ENCODE data around the gene PALD1.
A peak's percentile ranks its signal among the peaks of the same experiment; 100 is the strongest.

The PALD1 gene

DNA sequence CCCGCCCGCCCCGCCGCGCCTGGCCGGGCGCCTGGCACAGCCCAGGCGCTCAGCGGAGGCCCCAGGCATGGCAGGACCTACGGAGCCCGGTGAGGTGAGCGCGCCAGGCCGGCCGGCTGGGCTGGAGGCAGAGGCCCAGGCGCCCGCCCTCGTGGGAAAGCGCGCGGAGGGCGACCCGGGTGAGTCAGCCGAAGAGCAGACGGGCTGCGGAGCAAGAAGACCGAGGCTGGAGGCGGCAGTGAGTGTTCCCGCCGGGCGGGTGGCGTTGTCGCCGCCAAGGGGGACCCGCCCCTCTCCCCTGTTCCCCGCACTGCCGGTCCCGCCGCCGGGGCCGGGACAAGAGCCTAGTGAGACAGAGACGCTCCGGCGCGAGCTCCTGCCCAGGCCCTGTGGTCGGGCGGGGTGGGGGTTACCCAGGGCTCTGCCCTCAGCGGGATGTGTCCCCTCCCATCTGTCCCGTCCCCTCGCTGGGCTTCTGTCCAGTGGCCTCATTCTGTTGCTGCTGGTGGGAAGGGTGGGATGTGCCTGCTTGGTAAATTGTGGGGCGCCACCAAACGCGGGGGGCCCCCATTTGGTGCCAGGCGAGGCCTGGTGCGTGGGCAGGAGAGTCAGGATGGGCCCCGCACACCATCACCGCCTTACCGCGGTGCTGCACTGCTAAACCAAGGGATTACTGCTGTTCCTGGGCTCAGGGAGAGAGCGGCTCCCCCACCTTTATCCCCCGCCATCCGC, 20.1 kb upstream of the PALD1 start:
- peak; percentile 48 for DNase-seq

DNA sequence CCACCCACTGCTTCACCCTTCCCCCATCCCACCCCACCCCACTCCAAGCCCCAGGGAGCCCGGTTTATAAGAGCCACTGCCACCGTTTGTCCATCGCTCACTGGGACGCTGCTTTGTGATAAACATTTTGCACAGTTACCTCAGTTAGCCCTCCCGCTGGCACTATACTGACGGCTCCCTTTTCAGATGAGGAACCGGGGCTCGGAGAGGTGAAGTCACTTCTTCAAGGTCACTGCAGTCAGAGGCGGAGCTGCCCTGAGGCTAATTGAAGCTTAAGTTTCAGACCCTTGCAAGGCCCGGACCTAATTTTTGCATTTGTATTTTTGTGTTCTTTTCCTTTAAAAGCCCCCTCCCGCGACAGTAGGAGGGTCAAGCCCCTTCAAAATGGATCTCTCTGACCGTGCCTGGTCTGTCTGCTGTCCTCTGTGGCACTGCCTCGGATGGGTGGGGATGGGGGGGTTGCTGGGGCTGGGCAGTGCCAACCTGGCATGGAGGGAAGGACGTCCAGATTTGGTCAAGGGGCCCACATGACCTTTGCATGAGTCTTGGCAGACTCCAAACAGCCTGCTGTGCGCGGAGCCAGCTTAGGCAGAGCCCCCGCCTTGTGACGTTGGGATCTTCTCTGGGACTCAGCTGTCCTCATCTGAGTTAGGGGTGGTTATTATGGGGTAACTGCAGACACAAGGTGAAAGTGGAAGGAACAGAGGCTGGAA, 19.4 kb upstream of the PALD1 start:
- DNase-seq, result no peak

DNA sequence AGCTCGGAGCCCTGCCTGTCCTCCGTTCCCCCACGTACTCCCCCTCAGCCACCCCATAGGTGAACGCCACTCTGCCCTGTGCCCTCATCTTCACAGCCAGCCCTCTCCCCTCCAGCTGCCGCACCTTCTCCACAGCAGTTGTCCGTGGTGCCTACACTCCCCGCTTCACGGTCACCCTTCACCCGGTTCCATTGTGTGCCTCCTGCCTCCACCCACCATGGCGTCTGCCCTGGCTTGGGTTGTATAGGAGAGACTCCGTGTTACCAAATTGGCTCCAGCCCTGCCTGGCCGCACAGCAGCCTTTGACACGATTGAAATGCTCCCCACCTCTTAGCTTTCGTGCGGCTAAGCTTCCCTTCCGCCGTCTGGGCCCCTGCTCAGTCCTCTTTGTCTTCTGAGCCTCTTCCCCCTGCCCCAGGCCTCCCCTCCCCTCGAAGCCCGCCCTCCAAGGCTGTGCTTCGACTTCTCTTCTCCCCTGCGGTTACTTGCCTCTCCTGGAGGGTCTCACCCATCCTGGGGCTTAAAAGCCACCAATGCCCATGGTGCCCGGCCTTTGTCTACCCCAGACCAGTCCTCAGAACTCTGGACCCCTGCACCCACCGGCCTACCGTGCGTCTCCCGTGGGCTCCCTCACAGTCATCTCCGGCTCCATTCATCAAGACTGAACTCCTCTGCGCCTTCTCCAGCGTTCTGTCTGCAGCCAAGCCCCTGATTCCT, 18.6 kb upstream of the PALD1 start:
- no peak for DNase-seq

DNA sequence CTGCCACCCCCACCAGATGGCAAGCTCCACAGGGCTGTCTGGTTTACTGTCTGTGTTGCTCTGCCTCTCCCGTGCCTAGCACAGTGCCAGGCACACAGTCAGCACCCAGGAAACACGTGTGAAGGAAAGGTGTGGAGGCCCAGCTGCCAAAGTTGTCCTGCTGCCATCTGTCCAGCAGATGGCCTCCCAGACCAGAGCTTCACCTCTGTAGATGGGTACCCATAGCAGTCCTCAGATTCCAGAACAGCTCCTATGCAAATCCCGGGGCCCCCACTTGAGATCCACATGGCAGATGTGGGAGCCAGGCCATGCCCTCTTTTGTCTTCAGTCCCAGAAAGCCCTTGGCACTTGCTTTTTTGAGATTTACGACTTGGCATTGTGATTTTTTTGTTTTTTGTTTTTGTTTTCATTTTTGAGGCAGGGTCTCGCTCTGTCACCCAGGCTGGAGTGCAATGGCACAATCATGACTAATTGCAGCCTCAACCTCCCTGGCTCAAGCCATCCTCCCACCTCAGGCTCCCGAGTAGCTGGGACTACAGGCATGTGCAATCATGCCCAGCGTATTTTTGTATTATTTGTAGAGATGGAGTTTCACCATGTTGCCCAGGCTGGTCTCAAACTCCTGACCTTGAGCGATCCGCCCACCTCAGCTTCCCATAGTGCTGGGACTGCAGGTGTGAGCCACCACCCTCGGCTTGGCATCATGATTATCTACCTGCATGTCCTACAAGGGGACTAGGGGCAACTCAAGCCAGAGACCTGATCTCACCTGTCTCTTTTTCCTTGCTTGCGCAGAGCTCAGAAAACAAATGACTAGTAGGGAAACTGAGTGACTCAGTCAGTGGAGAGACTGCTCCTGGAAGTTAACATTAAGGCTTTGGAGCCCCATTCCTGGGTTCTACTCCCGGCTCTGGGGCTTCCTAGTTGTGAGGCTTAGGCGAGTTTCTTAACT, 16.9 kb upstream of the PALD1 start:
- DNase-seq, result peak; percentile 56

DNA sequence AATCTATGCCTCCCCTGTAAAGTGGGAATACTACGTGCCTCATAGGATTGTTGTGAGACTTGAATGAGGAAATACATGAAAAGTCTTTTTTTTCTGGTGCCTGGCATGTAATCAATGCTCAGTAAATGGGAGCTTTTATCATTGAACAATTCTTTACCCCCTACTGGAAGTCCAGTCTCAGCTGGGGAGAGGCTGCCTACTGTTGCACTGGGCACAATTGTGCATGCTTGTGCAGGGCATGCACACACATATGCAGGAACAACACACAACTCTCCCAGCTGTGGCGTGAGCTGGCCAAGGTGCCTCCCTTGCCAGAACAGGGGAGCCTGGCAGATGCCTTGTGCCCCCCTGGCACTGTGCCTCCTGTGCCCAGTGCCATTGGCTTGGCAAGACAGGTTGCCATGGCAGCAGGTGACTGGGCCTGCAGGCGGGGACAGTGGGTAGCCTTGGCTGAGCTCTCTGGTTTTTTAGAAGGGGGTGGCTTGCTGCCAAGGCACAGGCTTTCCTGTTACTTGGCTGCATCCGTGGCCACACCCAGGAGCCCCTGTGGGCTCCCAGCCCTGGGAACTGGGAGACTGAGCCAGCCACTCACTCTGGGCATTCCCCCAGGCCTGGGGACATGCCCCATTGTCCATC, 16.1 kb upstream of the PALD1 start:
- DNase-seq, result no peak

DNA sequence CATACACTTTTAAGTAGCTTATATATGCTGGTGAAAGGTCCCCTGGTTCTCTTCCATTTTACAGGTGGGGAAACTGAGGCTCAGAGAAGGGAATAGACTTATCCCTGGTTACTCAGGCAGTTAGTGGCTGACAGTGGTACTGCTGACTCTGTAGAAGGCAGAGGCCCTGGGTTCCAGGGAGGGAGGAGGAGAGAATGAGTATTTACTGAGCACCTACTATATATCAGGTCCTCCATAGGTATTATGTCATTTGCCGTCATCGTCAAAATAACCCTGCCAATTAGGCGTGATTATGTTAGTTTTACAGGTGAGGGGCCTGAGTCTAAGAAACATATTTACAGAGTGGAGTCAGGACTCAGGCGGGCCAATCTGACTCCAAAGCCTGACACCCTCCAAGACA, 13.3 kb upstream of the PALD1 start:
- no peak for DNase-seq

DNA sequence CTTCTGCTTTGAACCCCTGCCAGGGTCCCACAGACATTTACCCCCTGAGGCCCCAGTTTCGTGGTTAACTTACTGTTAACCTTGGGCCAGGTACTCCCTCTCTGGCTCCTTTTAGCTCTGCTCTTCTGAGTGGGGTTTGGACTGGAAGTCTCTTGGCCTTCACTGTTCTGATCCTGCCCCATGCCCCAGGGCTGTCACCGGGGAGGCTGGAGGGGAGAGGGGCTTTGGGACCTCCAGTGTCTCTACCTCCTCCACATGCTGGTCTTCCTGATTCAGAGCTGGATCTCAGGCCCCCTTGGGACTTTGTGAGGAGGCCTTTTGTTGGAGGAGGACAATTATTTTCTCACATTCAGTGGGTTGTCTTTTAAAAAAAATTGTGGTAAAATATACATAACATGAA, 12.7 kb upstream of the PALD1 start:
- no peak for DNase-seq

DNA sequence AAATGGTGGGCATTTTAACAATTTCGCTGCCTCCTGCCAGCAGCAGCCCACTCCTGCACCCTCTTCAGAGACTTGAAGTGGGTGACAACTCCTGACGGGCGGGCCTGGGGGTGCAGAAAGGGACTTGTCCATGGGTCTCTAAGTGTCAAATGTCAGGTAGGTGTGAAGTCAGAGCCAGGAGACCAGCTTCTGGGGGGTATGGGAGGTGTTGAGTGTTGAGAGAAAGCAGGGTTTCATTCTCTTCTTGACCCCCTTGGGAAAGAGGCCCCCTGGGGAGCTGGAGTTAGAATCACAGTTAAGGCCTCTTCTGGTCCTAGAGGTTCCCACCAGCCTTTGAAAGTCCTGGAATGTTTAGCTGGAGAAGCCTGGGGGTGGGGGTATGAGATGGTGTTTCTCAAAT, 11.6 kb upstream of the PALD1 start:
- DNase-seq, result no peak

DNA sequence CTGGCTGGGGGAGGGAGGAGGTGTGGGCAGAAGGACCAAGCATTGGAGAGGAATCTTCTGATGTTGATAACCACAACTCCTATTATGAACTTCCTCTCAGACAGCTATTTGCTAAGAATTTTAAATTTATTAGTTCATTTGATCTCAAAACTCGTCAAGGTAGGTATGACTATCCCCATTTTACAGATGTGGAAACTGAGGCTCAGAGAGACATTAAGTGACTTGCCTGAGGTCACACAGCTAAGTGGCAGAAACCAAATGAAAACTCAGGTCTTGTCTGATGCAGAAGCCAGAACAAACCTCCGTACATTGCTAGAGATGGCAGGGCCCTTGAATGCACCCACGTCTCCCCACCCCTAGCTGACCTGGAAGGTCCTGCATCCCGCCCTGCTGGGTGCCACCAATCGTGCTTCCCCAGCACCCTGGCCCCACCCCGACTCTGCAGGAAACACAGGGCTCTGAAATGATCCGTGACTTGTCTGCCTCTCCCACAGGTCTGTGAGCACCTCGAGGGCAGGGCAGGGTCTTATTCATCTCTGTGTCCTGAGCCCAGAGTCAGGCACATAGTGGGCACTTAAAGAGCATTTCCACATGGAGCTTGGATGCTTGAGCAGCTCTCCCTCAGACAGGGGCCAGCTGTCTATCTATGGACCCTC, 5.6 kb upstream of the PALD1 start:
- no peak for DNase-seq

DNA sequence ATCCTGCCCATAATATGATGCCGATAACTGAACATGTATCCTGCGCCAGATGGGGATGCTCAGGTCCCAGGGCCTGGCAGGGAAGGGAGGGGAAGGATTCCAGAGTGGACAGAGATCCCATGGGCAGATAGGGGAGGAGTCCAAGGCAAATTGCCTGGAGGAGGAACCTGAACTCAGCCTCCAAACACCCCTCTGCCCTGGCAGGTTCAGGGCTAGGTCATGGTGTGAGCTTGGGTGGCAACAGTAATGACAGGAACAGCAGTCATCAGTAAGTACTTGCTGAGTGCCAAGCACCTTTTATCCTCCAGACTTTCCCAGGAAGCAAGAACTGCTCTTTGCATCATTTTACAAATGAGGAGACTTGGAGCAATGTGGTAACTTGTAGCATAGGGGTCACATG, 3.8 kb upstream of the PALD1 start:
- DNase-seq, result no peak

- DNase-seq, result no peak
Observed at GRCh38 chr10:70475661-70476060, 2.9 kb upstream of the PALD1 start.

GRCh38 chr10:70476249-70477035, 2.1 kb upstream of the PALD1 start:
- no peak for DNase-seq

DNA sequence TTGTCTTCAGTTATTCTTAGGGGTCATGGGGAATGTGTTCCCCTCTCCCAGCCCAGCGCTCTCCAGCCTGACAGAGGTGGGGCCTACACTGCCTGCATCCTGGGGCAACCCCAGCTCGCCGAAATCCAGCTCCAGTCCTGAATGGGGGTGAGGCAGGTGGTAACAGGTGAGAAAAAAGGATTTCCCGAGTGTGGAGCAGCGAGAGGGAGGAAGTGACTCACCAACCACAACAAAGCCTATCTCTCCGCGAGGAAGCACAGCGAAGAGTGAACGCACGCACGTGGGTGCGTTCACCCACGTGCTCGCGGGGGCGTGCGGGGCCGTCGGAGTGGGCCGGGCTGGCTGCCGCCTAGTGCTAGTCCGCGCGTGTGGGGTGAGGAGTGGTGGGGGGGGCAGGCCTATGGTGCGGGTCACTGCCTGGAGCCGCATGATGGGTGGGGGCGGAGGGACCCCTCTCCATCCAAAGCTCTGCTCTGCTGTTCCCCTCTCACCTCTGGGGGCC, 855 bp upstream of the PALD1 start:
- DNase-seq, result peak; percentile 75

DNA sequence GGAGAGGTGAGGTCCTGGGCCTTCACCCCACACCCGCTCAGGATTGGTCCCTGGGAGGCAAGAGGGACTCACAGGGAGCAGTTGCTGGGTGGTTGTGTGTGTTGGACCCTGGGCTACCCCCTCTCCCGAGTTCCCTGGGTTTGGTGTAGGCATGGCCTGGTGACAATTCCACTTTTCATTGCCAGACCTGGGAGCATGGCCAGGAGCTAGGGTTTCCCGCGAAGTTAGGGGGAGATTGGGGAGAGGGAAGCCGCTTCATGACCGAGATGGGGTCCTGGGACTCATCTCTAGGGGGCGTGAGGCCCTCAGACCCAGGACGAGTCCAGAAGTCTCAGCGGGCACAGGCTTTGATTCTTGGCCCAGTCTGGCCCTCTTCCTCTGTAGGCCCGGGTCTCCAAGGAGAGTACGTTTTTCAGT, 606 bp downstream of the PALD1 start:
- no peak for DNase-seq

DNA sequence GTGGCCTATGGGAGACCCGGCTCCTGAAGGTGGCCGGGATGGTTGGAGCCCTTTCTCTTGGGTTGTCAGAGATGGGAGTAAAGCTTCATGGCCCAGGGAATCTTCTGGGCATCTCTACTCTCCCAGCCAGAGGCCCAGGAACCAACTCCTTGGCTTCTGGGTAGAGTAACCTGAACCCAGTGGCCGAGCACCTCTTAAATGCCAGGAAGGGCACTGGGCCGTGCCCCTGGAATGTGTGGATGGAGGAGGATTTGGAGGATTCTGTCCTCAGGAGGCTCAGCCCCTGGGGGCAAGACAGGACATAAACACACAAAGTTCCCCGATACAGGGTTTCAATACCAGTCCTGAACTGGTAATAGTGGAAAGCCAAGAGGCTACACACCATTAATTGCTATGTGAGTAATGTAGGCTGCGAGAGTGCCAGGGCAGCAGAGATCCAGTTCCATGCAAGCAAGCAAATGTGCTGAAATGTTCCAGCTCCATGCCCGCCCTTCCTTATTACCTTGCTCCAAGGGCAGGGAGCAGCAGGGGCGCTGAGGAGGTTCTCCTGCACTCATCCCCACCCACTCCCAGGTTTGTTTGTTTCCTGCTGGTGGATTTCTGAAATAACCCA, 1.2 kb downstream of the PALD1 start:
- DNase-seq, result no peak

DNA sequence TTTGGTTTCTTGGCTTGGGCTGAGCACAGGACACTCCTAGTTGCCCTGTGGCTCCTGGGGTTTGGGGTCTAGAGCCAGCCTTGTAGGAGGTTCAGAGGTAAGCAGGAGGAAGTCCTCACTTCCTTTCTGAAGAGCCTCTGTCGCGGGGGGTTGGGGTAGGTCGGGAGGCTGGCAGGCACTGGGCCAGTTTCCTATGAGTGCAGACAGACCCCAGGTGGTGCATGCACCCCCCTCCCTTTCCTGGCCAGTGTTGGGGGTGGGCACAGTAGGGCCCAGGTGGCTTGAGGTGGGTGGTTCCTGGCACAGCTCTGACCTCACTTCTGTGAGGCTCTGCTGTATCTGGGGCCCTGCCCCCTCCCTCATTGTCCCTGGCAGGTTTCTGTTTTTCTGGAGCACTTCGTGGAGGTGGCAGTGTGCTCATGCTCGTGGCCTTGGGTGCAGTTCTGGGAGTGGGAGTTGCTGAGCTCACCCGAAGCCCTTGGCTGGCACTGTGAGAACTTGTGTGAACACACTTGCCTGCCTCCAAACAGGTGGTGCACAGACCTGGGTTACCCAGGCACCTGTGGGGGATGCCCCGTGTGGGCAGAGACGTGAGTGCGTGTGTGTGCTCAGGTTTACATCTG, 1.8 kb downstream of the PALD1 start:
- DNase-seq, result peak; percentile 32

DNA sequence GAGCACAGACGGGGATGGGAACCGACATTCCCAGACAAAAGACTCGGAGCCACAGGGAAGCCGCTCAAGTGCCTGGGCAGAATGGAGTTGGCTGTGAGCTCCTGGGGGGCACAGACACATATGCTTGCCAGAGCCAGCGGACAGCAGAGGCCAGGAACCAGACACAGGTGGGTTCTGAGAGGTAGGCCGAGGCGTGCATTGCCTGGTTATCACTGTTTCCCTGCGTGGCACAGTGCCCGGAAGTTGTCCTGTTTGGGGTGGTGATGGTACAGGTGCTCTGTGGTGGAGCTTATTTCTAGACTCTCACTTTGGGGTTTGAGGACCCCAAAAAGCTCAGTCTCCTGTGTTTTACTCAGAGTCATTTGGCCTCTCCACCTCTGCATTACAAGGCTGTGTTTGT, 2.5 kb downstream of the PALD1 start:
- no peak for DNase-seq

GRCh38 chr10:70481831-70482530, 3.4 kb downstream of the PALD1 start:
- no peak for DNase-seq

All from activated T-cell treated with anti-CD3 and anti-CD28 coated beads, Interleukin-2, amount 50 U/mL, for 1 hour (primary cell).